SK-N-SH (cell line): Measurements from ENCODE around the gene RGS7. TPM values are rescaled to one million over a fixed set of nuclear protein-coding genes. Genes with fewer than 3 reads are reported as not detected.

Experiments
- CTCF ChIA-PET: fragments of 300-600, 350-600 bp; formaldehyde crosslinking; extraction: SDS; loops from one replicate; lab custom pipeline; 2021; lab: Yijun Ruan, JAX
- POLR2A ChIA-PET: fragments of 350-600 bp; sonication (Branson Sonifier 250); formaldehyde crosslinking; extraction: SDS; loops from one replicate; lab custom pipeline; 2020; ENCODE audit warnings: antibody characterized with exemption, inconsistent platforms; lab: Yijun Ruan, JAX
- DNase-seq: peaks from one replicate; pipeline ENCODE4 v3.0.0; 2012
- H2AFZ ChIP-seq: fragments of 200-600 bp; sonication (generic); 2 replicates; pipeline ENCODE4 v1.8.1; 2016; ENCODE audit warnings: antibody characterized with exemption, mild to moderate bottlenecking, low read depth
- H3F3A ChIP-seq: fragments of 200-600 bp; sonication (generic); replicated peaks from 2 replicates; pipeline ENCODE3; 2016; ENCODE audit warnings: antibody characterized with exemption, mild to moderate bottlenecking; ENCODE audit not compliant: insufficient read depth
- H3K27ac ChIP-seq, 2 experiments: fragments of 200-500 bp in 1 of 2; fragments of 200-600 bp in 1 of 2; sonication (Bioruptor generic) in 1 of 2; sonication (generic), shearing (Covaris generic) in 1 of 2; 2 replicates each; pipeline versions ENCODE4 v1.5.1 to v1.6.1; 2014 to 2016; ENCODE audit warnings: low read depth in 2 of 2, inconsistent platforms in 1 of 2, low read length in 1 of 2, mild to moderate bottlenecking in 1 of 2, mixed read lengths in 1 of 2
- H3K27me3 ChIP-seq: fragments of 200-600 bp; sonication (generic), shearing (Covaris generic); 2 replicates; pipeline ENCODE4 v1.6.1; 2016; ENCODE audit warnings: mixed run types; ENCODE audit not compliant: insufficient read depth
- H3K36me3 ChIP-seq, 2 experiments: fragments of 200-500 bp in 1 of 2; fragments of 200-600 bp in 1 of 2; sonication (Bioruptor generic) in 1 of 2; sonication (generic) in 1 of 2; replicated peaks in 1 of 2; 2 replicates each; pipeline versions ENCODE3 to v1.5.1; 2014 to 2016; ENCODE audit warnings: low read length in 1 of 2, mild to moderate bottlenecking in 1 of 2; ENCODE audit not compliant: insufficient read depth in 2 of 2, control insufficient read depth in 1 of 2
- H3K4me1 ChIP-seq, 2 experiments: fragments of 200-500 bp in 1 of 2; fragments of 200-600 bp in 1 of 2; sonication (Bioruptor generic) in 1 of 2; sonication (generic), shearing (Covaris generic) in 1 of 2; 2 replicates each; pipeline versions ENCODE4 v1.5.1 to v1.6.1; 2014 to 2016; ENCODE audit warnings: low read depth in 1 of 2, low read length in 1 of 2, mixed run types in 1 of 2; ENCODE audit not compliant: insufficient read depth in 2 of 2, control insufficient read depth in 1 of 2
- H3K4me2 ChIP-seq: fragments of 200-600 bp; sonication (generic), shearing (Covaris generic); 2 replicates; pipeline ENCODE4 v1.6.1; 2017; ENCODE audit warnings: mixed run types
- H3K4me3 ChIP-seq, 2 experiments: fragments of 200-500 bp in 1 of 2; fragments of 200-600 bp in 1 of 2; sonication (Bioruptor generic) in 1 of 2; sonication (generic), shearing (Covaris generic) in 1 of 2; 2 replicates each; pipeline versions ENCODE4 v1.5.1 to v1.8.1; 2014 to 2016; ENCODE audit warnings: low read depth in 2 of 2, inconsistent platforms in 1 of 2, low read length in 1 of 2, mild to moderate bottlenecking in 1 of 2, mixed read lengths in 1 of 2, moderate library complexity in 1 of 2
- H3K79me2 ChIP-seq: fragments of 200-600 bp; sonication (generic); 2 replicates; pipeline ENCODE4 v1.8.1; 2017; ENCODE audit warnings: mild to moderate bottlenecking; ENCODE audit not compliant: insufficient read depth
- H3K9ac ChIP-seq: fragments of 200-600 bp; sonication (generic); 2 replicates; pipeline ENCODE4 v1.6.1; 2017; ENCODE audit warnings: mixed run types
- H3K9me2 ChIP-seq: fragments of 200-600 bp; sonication (generic); 2 replicates; pipeline ENCODE4 v1.6.1; 2017; ENCODE audit warnings: mixed run types
- H3K9me3 ChIP-seq: fragments of 200-600 bp; sonication (generic); 2 replicates; pipeline ENCODE4 v1.6.1; 2017; ENCODE audit warnings: mixed run types, mild to moderate bottlenecking, moderate library complexity
- H4K20me1 ChIP-seq: fragments of 200-600 bp; sonication (generic); 2 replicates; pipeline ENCODE4 v1.6.1; 2017; ENCODE audit warnings: mild to moderate bottlenecking, mixed run types; ENCODE audit not compliant: insufficient read depth
- CTCF ChIP-seq: fragments of 200-600 bp; sonication (generic); IDR thresholded peaks from 2 replicates; pipeline ENCODE4 v1.6.1; 2017; ENCODE audit warnings: antibody characterized with exemption, mild to moderate bottlenecking, moderate library complexity
- ELF1 ChIP-seq: IDR thresholded peaks from 2 replicates; pipeline ENCODE4 v1.4.0; 2012
- FOSL2 ChIP-seq: IDR thresholded peaks from 2 replicates; pipeline ENCODE4 v1.4.0; 2012; ENCODE audit warnings: low read depth, mild to moderate bottlenecking, moderate library complexity, borderline replicate concordance
- FOXJ3 ChIP-seq: sonication (generic); formaldehyde crosslinking; IDR thresholded peaks from 2 replicates; pipeline ENCODE4 v1.5.1; 2020; ENCODE audit warnings: mild to moderate bottlenecking, missing genetic modification reagents
- MEF2A ChIP-seq: IDR thresholded peaks from 2 replicates; pipeline ENCODE4 v1.4.0; 2012; ENCODE audit warnings: low read depth, borderline replicate concordance
- MXI1 ChIP-seq: IDR thresholded peaks from 2 replicates; pipeline ENCODE4 v1.6.1; 2012; ENCODE audit warnings: mild to moderate bottlenecking, low read depth, low read length, improper control_type of control experiment
- NRF1 ChIP-seq: IDR thresholded peaks from 2 replicates; pipeline ENCODE4 v1.6.1; 2012; ENCODE audit warnings: low read depth, mild to moderate bottlenecking, low read length
- RAD21 ChIP-seq: IDR thresholded peaks from 2 replicates; pipeline ENCODE4 v1.6.1; 2012; ENCODE audit warnings: mild to moderate bottlenecking, low read length
- RCOR1 ChIP-seq: fragments of 150-350 bp; IDR thresholded peaks from 2 replicates; pipeline ENCODE4 v1.6.1; 2017; ENCODE audit warnings: antibody characterized with exemption, low read length
- SMC3 ChIP-seq: IDR thresholded peaks from 2 replicates; pipeline ENCODE4 v1.6.1; 2012; ENCODE audit warnings: low read depth, low read length, improper control_type of control experiment
- TCF12 ChIP-seq: IDR thresholded peaks from 2 replicates; pipeline ENCODE4 v1.4.0; 2012
- USF1 ChIP-seq: IDR thresholded peaks from 2 replicates; pipeline ENCODE4 v1.4.0; 2012; ENCODE audit warnings: low read depth, borderline replicate concordance
- WGBS: methylation state at CpG from one replicate; pipeline ENCODE4 v1.1.6; 2017; ENCODE audit warnings: low lambda C conversion rate; 5-methylcytosine and 5-hydroxymethylcytosine counted together
- polyA plus RNA-seq, 3 experiments: library from polyadenylated mRNA; depleted of rRNA; stranded (reverse); fragments of >200 nt; gene quantifications; 2 replicates each; pipeline ENCODE4 v1.2.3, GENCODE V29; 2012

Gene RGS7
- polyA plus RNA-seq, 1 of the 3 experiments (the other 2 are of a cell fraction) = 0.36 TPM

GRCh38 chr1:240956020-240956419 is 401.0 kb downstream of the RGS7 start:
- Histone ChIP-seq H3K9me2 (no peaks in the 10 kb centered on the region), H3K4me2 (no peak overlapping the region), H3K4me3 (no peak overlapping the region), H3K36me3 (no peaks in the 10 kb centered on the region), H3K79me2 (no peaks in the 10 kb centered on the region), H3K4me1 (no peaks in the 10 kb centered on the region), H3K9me3 (no peaks in the 10 kb centered on the region), H3F3A (no peaks in the 10 kb centered on the region), H4K20me1 (no peaks in the 10 kb centered on the region), H3K9ac (no peak overlapping the region), H3K27ac (no peak overlapping the region), H2AFZ (no peak overlapping the region), H3K27me3 (no peaks in the 10 kb centered on the region; the same call in 1 of the 2 replicates)
- ChIA-PET POLR2A (no interaction called here), CTCF (no interaction called here)
- TF ChIP-seq FOXJ3 (CRISPR knock-in tag) (no peak), RCOR1 (no peak), MEF2A (no peak)
- no peak for DNase-seq
- WGBS = 25% methylated on average over 2 of the region's 2 CpGs

GRCh38 chr1:240947438-240948224 is 409.4 kb downstream of the RGS7 start:
- no peak overlapping the region for H2AFZ ChIP-seq
- no peaks in the 10 kb centered on the region for H3F3A ChIP-seq
- 75% methylated on average over 9 of the region's 9 CpGs for WGBS
- no peak for DNase-seq
- TF ChIP-seq NRF1 = no peak
- TF ChIP-seq TCF12 = no peak
- TF ChIP-seq MEF2A = no peak
- no peak for TF ChIP-seq FOSL2
- no peak for TF ChIP-seq USF1
- no peaks in the 10 kb centered on the region for H3K79me2 ChIP-seq
- H3K9me3 ChIP-seq = no peaks in the 10 kb centered on the region
- POLR2A ChIA-PET = no interaction called here
- H3K9ac ChIP-seq = no peak overlapping the region
- H3K36me3 ChIP-seq = no peaks in the 10 kb centered on the region
- H3K27me3 ChIP-seq = no peaks in the 10 kb centered on the region
- H3K27ac ChIP-seq = no peak overlapping the region
- no peak overlapping the region for H3K4me2 ChIP-seq
- no peaks in the 10 kb centered on the region for H3K9me2 ChIP-seq
- no peak overlapping the region for H3K4me3 ChIP-seq
- CTCF ChIA-PET = interaction anchor here (0.6 to 1.6 kb wide), 6 partner anchors 13 to 470 kb away, joined by 3 to 5 read pairs (median 4); no protein-coding TSS in a partner anchor
- no peaks in the 10 kb centered on the region for H3K4me1 ChIP-seq
- no peaks in the 10 kb centered on the region for H4K20me1 ChIP-seq

- H2AFZ ChIP-seq = no peak overlapping the region
- peak; percentile 42 for DNase-seq
- no peak overlapping the region for H3K4me2 ChIP-seq
- no peaks in the 10 kb centered on the region; a peak in 1 of 4 replicates for H3K4me1 ChIP-seq
- H3K79me2 ChIP-seq = no peaks in the 10 kb centered on the region
- 65% methylated on average over 2 of the region's 2 CpGs for WGBS
- H3K9me2 ChIP-seq = no peaks in the 10 kb centered on the region
- no peaks in the 10 kb centered on the region for H3F3A ChIP-seq
- ChIA-PET POLR2A (no interaction called here), CTCF (interaction anchor here (0.6 to 1.6 kb wide), 7 partner anchors 14 to 471 kb away, joined by 3 to 5 read pairs (median 3); no protein-coding TSS in a partner anchor)
- H3K4me3 ChIP-seq = no peak overlapping the region; a peak in 1 of 4 replicates
- no peaks in the 10 kb centered on the region for H3K27me3 ChIP-seq
- no peak overlapping the region for H3K27ac ChIP-seq
- no peak for TF ChIP-seq ELF1
- peak; percentile 71 for TF ChIP-seq RAD21
- TF ChIP-seq CTCF = peak; percentile 72
- TF ChIP-seq SMC3 = peak; percentile 89
- no peak for TF ChIP-seq MXI1
- no peak overlapping the region for H3K9ac ChIP-seq
- H3K36me3 ChIP-seq = no peaks in the 10 kb centered on the region
- H3K9me3 ChIP-seq = no peaks in the 10 kb centered on the region
- H4K20me1 ChIP-seq = no peaks in the 10 kb centered on the region
Observed at GRCh38 chr1:240946926-240947325, 410.1 kb downstream of the RGS7 start.
